HCT116 (cell line): Measurements from ENCODE around the gene TMEM63B. TPM values are rescaled to one million over a fixed set of nuclear protein-coding genes. Genes with fewer than 3 reads are reported as not detected.

Source experiments
- ATAC-seq: fragments of 200-7000 bp; cut with Tn5 transposase; 2 replicates; pipeline ENCODE4 v1.9.1; 2020; ENCODE audit warnings: mild to moderate bottlenecking, moderate library complexity
- BruUV-seq: library from RNA; stranded (reverse); fragments of 400-500 nt; replicated peaks from 2 replicates; lab custom pipeline; 2021; lab: Mats Ljungman, UMichigan
- CTCF ChIA-PET: fragments of 300-600 bp; sonication (Branson Sonifier 250); formaldehyde crosslinking; loops from one replicate; lab custom pipeline; 2021; ENCODE audit warnings: antibody characterized with exemption; lab: Charles Lee
- POLR2A ChIA-PET: fragments of 300-600, 350-600 bp; sonication (Branson Sonifier 250); formaldehyde crosslinking; loops from one replicate; lab custom pipeline; 2021; ENCODE audit warnings: antibody characterized with exemption; lab: Charles Lee
- RAD21 ChIA-PET, 2 experiments: fragments of 300-600 bp; sonication (Branson Sonifier 250); formaldehyde crosslinking; loops; one replicate each; lab custom pipeline; 2023; ENCODE audit warnings: low total read pairs in 2 of 2; ENCODE audit not compliant: uncharacterized antibody in 2 of 2, unreplicated experiment in 2 of 2, low non-redundant PET in 1 of 2; lab: Charles Lee
- DNase-seq: peaks from one replicate; pipeline ENCODE4 v3.0.0-alpha.2; 2010; ENCODE audit warnings: low read depth, low spot score
- H2AFZ ChIP-seq: fragments of 200-600 bp; shearing (Covaris generic), sonication (generic); 2 replicates; pipeline ENCODE4 v1.6.1; 2017; ENCODE audit warnings: low read depth, mixed run types, mixed read lengths, antibody characterized with exemption, low read length; ENCODE audit not compliant: poor library complexity, severe bottlenecking
- H3K27ac ChIP-seq: 2 replicates; pipeline ENCODE4 v1.5.1; 2012; ENCODE audit warnings: low read depth, low read length
- H3K27me3 ChIP-seq: fragments of 200-600 bp; sonication (generic); 2 replicates; pipeline ENCODE4 v1.6.1; 2016; ENCODE audit warnings: mixed run types, low read length, mixed read lengths; ENCODE audit not compliant: insufficient read depth
- H3K36me3 ChIP-seq, 2 experiments: fragments of 200-500 bp in 1 of 2; fragments of 200-600 bp in 1 of 2; sonication (Bioruptor generic) in 1 of 2; sonication (generic) in 1 of 2; 2 replicates each; pipeline versions ENCODE4 v1.5.1 to v1.6.1; 2014 to 2016; ENCODE audit warnings: low read length in 2 of 2, inconsistent platforms in 1 of 2, mixed read lengths in 1 of 2, mixed run types in 1 of 2; ENCODE audit not compliant: insufficient read depth in 2 of 2, control insufficient read depth in 1 of 2
- H3K4me1 ChIP-seq, 2 experiments: fragments of 200-600 bp in 1 of 2; sonication (generic) in 1 of 2; 2 replicates each; pipeline versions ENCODE4 v1.5.1 to v1.6.1; 2012 to 2017; ENCODE audit warnings: low read length in 2 of 2, inconsistent platforms in 1 of 2, mild to moderate bottlenecking in 1 of 2, mixed read lengths in 1 of 2, mixed run types in 1 of 2, moderate library complexity in 1 of 2; ENCODE audit not compliant: insufficient read depth in 2 of 2, control insufficient read depth in 1 of 2
- H3K4me2 ChIP-seq: fragments of 200-600 bp; sonication (generic); 2 replicates; pipeline ENCODE4 v1.6.1; 2017; ENCODE audit warnings: mixed run types, low read length, mixed read lengths
- H3K4me3 ChIP-seq, 2 experiments: fragments of 200-600 bp in 1 of 2; sonication (generic) in 1 of 2; replicated peaks in 1 of 2; 2 replicates each; pipeline ENCODE4 v1.5.1; 2011 to 2016; ENCODE audit warnings: low read length in 2 of 2, control low read depth in 1 of 2, low read depth in 1 of 2, mild to moderate bottlenecking in 1 of 2, mixed read lengths in 1 of 2, mixed run types in 1 of 2
- H3K79me2 ChIP-seq: fragments of 200-600 bp; sonication (generic); 2 replicates; pipeline ENCODE4 v1.6.1; 2017; ENCODE audit warnings: mild to moderate bottlenecking, mixed run types, low read length, moderate library complexity, mixed read lengths; ENCODE audit not compliant: insufficient read depth
- H3K9ac ChIP-seq: fragments of 200-600 bp; sonication (generic); 2 replicates; pipeline ENCODE4 v1.6.1; 2016; ENCODE audit warnings: low read length, mixed read lengths
- H3K9me2 ChIP-seq: fragments of 200-600 bp; sonication (generic), shearing (Covaris generic); 2 replicates; pipeline ENCODE4 v1.6.1; 2017; ENCODE audit warnings: mixed run types, mild to moderate bottlenecking, moderate library complexity; ENCODE audit not compliant: insufficient read depth
- H3K9me3 ChIP-seq, 2 experiments: fragments of 200-500 bp in 1 of 2; fragments of 200-600 bp in 1 of 2; sonication (Bioruptor generic) in 1 of 2; sonication (generic) in 1 of 2; 2 replicates each; pipeline ENCODE4 v1.6.1; 2014 to 2017; ENCODE audit warnings: low read length in 2 of 2, mixed read lengths in 2 of 2, inconsistent platforms in 1 of 2, low read depth in 1 of 2, mild to moderate bottlenecking in 1 of 2, mixed run types in 1 of 2, moderate library complexity in 1 of 2; ENCODE audit not compliant: control insufficient read depth in 1 of 2, insufficient read depth in 1 of 2
- H4K20me1 ChIP-seq: fragments of 200-600 bp; sonication (generic), shearing (Covaris generic); 2 replicates; pipeline ENCODE4 v1.6.1; 2017; ENCODE audit warnings: mixed run types, mild to moderate bottlenecking, moderate library complexity; ENCODE audit not compliant: insufficient read depth
- ATF3 ChIP-seq: IDR thresholded peaks from 2 replicates; pipeline ENCODE4 v1.6.1; 2012
- EGR1 ChIP-seq: IDR thresholded peaks from 2 replicates; pipeline ENCODE4 v1.6.1; 2012; ENCODE audit warnings: low read depth
- EZH2 ChIP-seq: fragments of 200-600 bp; sonication (generic); IDR thresholded peaks from 2 replicates; pipeline ENCODE4 v1.6.1; 2017; ENCODE audit warnings: antibody characterized with exemption, mixed run types
- EZH2phosphoT487 ChIP-seq: fragments of 200-600 bp; IDR thresholded peaks from 2 replicates; pipeline ENCODE4 v1.6.1; 2018; ENCODE audit warnings: antibody characterized with exemption, borderline replicate concordance
- FOSL1 ChIP-seq: IDR thresholded peaks from 2 replicates; pipeline ENCODE4 v1.6.1; 2012; ENCODE audit warnings: low read depth
- JUND ChIP-seq: IDR thresholded peaks from 2 replicates; pipeline ENCODE4 v1.6.1; 2012
- POLR2AphosphoS5 ChIP-seq: IDR thresholded peaks from 2 replicates; pipeline ENCODE4 v1.6.1; 2011; ENCODE audit warnings: mild to moderate bottlenecking, low read depth, low read length, moderate library complexity
- RAD21 ChIP-seq: IDR thresholded peaks from 2 replicates; pipeline ENCODE4 v1.6.1; 2012; ENCODE audit warnings: low read depth, mild to moderate bottlenecking
- SP1 ChIP-seq: IDR thresholded peaks from 2 replicates; pipeline ENCODE4 v1.6.1; 2012; ENCODE audit warnings: low read depth
- TCF7L2 ChIP-seq: IDR thresholded peaks from 2 replicates; pipeline ENCODE4 v1.7.0; 2011; ENCODE audit warnings: borderline replicate concordance, inconsistent platforms; ENCODE audit not compliant: insufficient read depth, insufficient read length; ENCODE audit errors: extremely low read depth
- YY1 ChIP-seq: IDR thresholded peaks from 2 replicates; pipeline ENCODE4 v1.6.1; 2011; ENCODE audit warnings: low read length, low read depth, moderate library complexity, mild to moderate bottlenecking; ENCODE audit not compliant: insufficient replicate concordance; ENCODE audit errors: extremely low read depth
- intact Hi-C: fragments of 100-400 bp; cut with micrococcal nuclease; formaldehyde crosslinking; loops from 2 replicates; pipeline ENCODE4 v1.10.0; 2022
- total RNA-seq: library from RNA; stranded (reverse); gene quantifications from one replicate; pipeline ENCODE4 v1.2.1, GENCODE V29; 2021; ENCODE audit not compliant: unreplicated experiment

TMEM63B gene
- total RNA-seq, 1 experiment from 2014 or later, result 58.2 TPM

GRCh38 chr6:44127186-44128019 lies at the start of gene TMEM63B, which contains the start of gene MRPL14 (continued):
- no peak for TF ChIP-seq EZH2
- TF ChIP-seq RAD21, result no peak
- no peak for TF ChIP-seq TCF7L2
- no peak for TF ChIP-seq EGR1
- TF ChIP-seq EZH2phosphoT487, result no peak
- no peak for TF ChIP-seq FOSL1
- TF ChIP-seq ATF3, result no peak
- TF ChIP-seq, all 23 proteins: peak for 5

GRCh38 chr6:44078219-44078826 lies 49.0 kb upstream of the TMEM63B start:
- H3K27me3 ChIP-seq, result no peaks in the 10 kb centered on the region
- CTCF ChIA-PET, result interaction anchor here (0.6 to 4.0 kb wide), 28 partner anchors 11 to 475 kb away, joined by 3 to 45 read pairs (median 4); partner anchors contain the start of genes GTPBP2 and VEGFA
- no peak overlapping the region for H2AFZ ChIP-seq
- no peak overlapping the region for H3K4me2 ChIP-seq
- DNase-seq (no peak), ATAC-seq (no peak)
- BruUV-seq, result no TSS peak
- no peaks in the 10 kb centered on the region for H3K79me2 ChIP-seq
- H3K36me3 ChIP-seq, result no peaks in the 10 kb centered on the region
- H3K4me1 ChIP-seq, result peaks cover 9 to 25% of the 10 kb centered on the region in 2 experiments
- no peak for TF ChIP-seq POLR2AphosphoS5
- TF ChIP-seq SP1, result no peak
- TF ChIP-seq FOSL1, result no peak
- no peak for TF ChIP-seq JUND
- TF ChIP-seq YY1, result no peak
- TF ChIP-seq, all 23 proteins: peak for 0
- no peaks in the 10 kb centered on the region for H3K9me3 ChIP-seq
- no peaks in the 10 kb centered on the region for H4K20me1 ChIP-seq
- ChIA-PET POLR2A (interaction anchor here (0.6 to 1.6 kb wide), 5 partner anchors 222 to 411 kb away, joined by 3 to 8 read pairs (median 3); partner anchors contain the start of gene VEGFA), RAD21 (interaction anchor here (0.6 to 1.2 kb wide), 15 partner anchors 16 to 569 kb away, joined by 3 to 10 read pairs (median 4); partner anchors contain the start of genes VEGFA (in 2 of the 2) and LRRC73 (in 1 of the 2))
- H3K27ac ChIP-seq, result no peak overlapping the region
- H3K4me3 ChIP-seq, result no peak overlapping the region
- no peaks in the 10 kb centered on the region for H3K9me2 ChIP-seq
- no peak overlapping the region for H3K9ac ChIP-seq
- intact Hi-C loops, result loop anchor here (2.0 to 10.0 kb wide), 2 partner anchors 154 to 222 kb away; no protein-coding TSS in a partner anchor
